HepG2 (cell line): ENCODE results near the gene PHACTR1. TPM values are rescaled to one million over a fixed set of nuclear protein-coding genes. Genes with fewer than 3 reads are reported as not detected.

ENCODE experiments used
- GABPB1 ChIP-seq: IDR thresholded peaks from 2 replicates; pipeline ENCODE4 v1.6.1; 2016; ENCODE audit warnings: mild to moderate bottlenecking, missing genetic modification reagents, moderate library complexity, missing compliant biosample characterization
- GATA4 ChIP-seq: sonication (generic); IDR thresholded peaks from 2 replicates; pipeline ENCODE4 v1.6.1; 2016; ENCODE audit warnings: antibody characterized with exemption, low read depth, borderline replicate concordance
- KLF11 ChIP-seq: IDR thresholded peaks from 2 replicates; pipeline ENCODE4 v1.6.1; 2016; ENCODE audit warnings: missing compliant biosample characterization
- MEF2D ChIP-seq: sonication (generic); formaldehyde crosslinking; IDR thresholded peaks from 2 replicates; pipeline ENCODE4 v1.5.1; 2020; ENCODE audit warnings: mild to moderate bottlenecking, missing genetic modification reagents
- MIER2 ChIP-seq: IDR thresholded peaks from 2 replicates; pipeline ENCODE4 v1.6.1; 2016; ENCODE audit warnings: missing biosample characterization, missing genetic modification reagents
- PHF5A ChIP-seq: IDR thresholded peaks from one replicate; pipeline ENCODE4 v1.6.1; 2018; ENCODE audit warnings: low read depth, missing genetic modification reagents; ENCODE audit not compliant: unreplicated experiment
- RAD51 ChIP-seq: fragments of 450-650 bp; IDR thresholded peaks from 2 replicates; pipeline ENCODE4 v1.6.1; 2016; ENCODE audit warnings: borderline replicate concordance
- RNF2 ChIP-seq: fragments of 450-650 bp; conservative IDR thresholded peaks from 2 replicates; pipeline ENCODE4 v1.6.1; 2016; ENCODE audit warnings: low read depth
- SMC3 ChIP-seq: IDR thresholded peaks from 2 replicates; pipeline ENCODE4 v1.6.1; 2011; ENCODE audit warnings: low read length, improper control_type of control experiment
- STAG1 ChIP-seq: sonication (generic); formaldehyde crosslinking; IDR thresholded peaks from 2 replicates; pipeline ENCODE4 v1.4.0; 2020; ENCODE audit warnings: missing genetic modification reagents
- XRCC5 ChIP-seq: fragments of 200-400 bp; formaldehyde crosslinking; optimal IDR thresholded peaks from 2 replicates; pipeline ENCODE3; 2017; ENCODE audit warnings: mild to moderate bottlenecking, low read length
- YEATS2 ChIP-seq: sonication (generic); formaldehyde crosslinking; IDR thresholded peaks from 2 replicates; pipeline ENCODE4 v1.4.0; 2020; ENCODE audit warnings: missing genetic modification reagents, borderline replicate concordance
- ZFP36 ChIP-seq: fragments of 150-350 bp; IDR thresholded peaks from 2 replicates; pipeline ENCODE4 v1.6.1; 2018; ENCODE audit warnings: borderline replicate concordance, low read length, low read depth; ENCODE audit not compliant: partially characterized antibody
- ZNF557 ChIP-seq: sonication (generic); formaldehyde crosslinking; IDR thresholded peaks from 2 replicates; pipeline ENCODE4 v1.4.0; 2020; ENCODE audit warnings: missing genetic modification reagents
- ZNF670 ChIP-seq: sonication (generic); formaldehyde crosslinking; IDR thresholded peaks from 2 replicates; pipeline ENCODE4 v1.8.0; 2022; ENCODE audit warnings: mild to moderate bottlenecking, missing genetic modification reagents, borderline replicate concordance
- polyA plus RNA-seq, 8 experiments: library from polyadenylated mRNA; depleted of rRNA in 3 of 8; stranded (reverse) in 7 of 8; unstranded in 1 of 8; fragments of >200 nt; fragmentation: Illumina TruSeq in 4 of 8; extraction: Trizol in 4 of 8; gene quantifications; 2 replicates each; pipeline versions ENCODE4 v1.2.1 to v1.2.3, GENCODE V29; 2011 to 2016; ENCODE audit warnings: low read depth in 4 of 8, missing spikeins in 1 of 8, mixed read lengths in 1 of 8; ENCODE audit not compliant: insufficient read depth in 1 of 8
- total RNA-seq, 5 experiments: library from RNA; depleted of rRNA; stranded (reverse); fragments of >200 nt; fragmentation: Illumina TruSeq; extraction: Trizol; gene quantifications; 2 replicates each; pipeline ENCODE4 v1.2.3, GENCODE V29; 2016; ENCODE audit warnings: low read depth in 1 of 5
- TF ChIP-seq, protein P1 (sequence below): sonication (generic); formaldehyde crosslinking; IDR thresholded peaks from 2 replicates; pipeline ENCODE4 v1.8.0; 2022; ENCODE audit warnings: missing genetic modification reagents, low read depth, mild to moderate bottlenecking, borderline replicate concordance
- TF ChIP-seq, protein P2 (sequence below): sonication (generic); formaldehyde crosslinking; IDR thresholded peaks from 2 replicates; pipeline ENCODE4 v1.4.0; 2020; ENCODE audit warnings: missing genetic modification reagents
- TF ChIP-seq, protein P3 (sequence below): sonication (generic); formaldehyde crosslinking; IDR thresholded peaks from 2 replicates; pipeline ENCODE4 v1.5.0; 2020; ENCODE audit warnings: mild to moderate bottlenecking, missing genetic modification reagents
- TF ChIP-seq, protein P4 (sequence below): sonication (generic); formaldehyde crosslinking; IDR thresholded peaks from 2 replicates; pipeline ENCODE4 v1.4.0; 2020; ENCODE audit warnings: mild to moderate bottlenecking, missing genetic modification reagents
- TF ChIP-seq, protein P5 (sequence below): sonication (generic); formaldehyde crosslinking; IDR thresholded peaks from 2 replicates; pipeline ENCODE4 v1.9.0; 2021; ENCODE audit warnings: missing genetic modification reagents, mild to moderate bottlenecking, borderline replicate concordance
- TF ChIP-seq, protein P6 (sequence below): sonication (generic); formaldehyde crosslinking; IDR thresholded peaks from 2 replicates; pipeline ENCODE4 v1.4.0; 2020; ENCODE audit warnings: missing genetic modification reagents

PHACTR1 gene
- total and polyA plus RNA-seq, 2 of the 13 experiments (the other 11 are each of a cell fraction or from before 2014, with no cell fraction given) = 0.09 TPM; not detected in 1

DNA sequence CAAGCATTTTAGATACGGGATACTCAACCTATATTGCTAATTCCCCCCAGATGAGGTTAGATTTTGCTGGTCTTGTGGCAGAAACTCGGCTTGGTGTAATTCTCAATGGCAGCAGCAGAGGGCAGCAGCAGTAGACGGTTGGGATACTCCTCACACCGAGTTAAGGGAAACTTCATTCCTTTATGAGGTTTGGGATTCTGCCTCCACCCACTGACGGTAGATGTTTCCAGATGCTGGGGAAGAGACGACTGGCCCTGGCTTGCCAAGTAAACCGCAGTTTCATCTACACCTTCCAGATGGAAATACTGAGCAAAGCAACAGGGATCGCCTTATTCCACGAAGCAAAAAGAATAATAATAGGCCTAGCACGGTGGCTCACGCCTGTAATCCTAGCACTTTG lies 620.0 kb downstream of the PHACTR1 start (continued):
- TF ChIP-seq SMC3 = peak; percentile 99
- no peak for TF ChIP-seq PHF5A (CRISPR knock-in tag)
- TF ChIP-seq ZNF670 (CRISPR knock-in tag) = no peak
- TF ChIP-seq, protein P1, sequence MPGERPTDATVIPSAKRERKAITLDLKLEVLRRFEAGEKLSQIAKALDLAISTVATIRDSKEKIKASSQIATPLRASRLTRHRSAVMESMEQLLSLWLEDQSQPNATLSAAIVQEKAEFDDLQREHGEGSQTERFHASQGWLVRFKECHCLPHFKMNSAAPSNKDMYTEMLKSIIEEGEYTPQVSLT (CRISPR knock-in tag) = no peak
- TF ChIP-seq XRCC5 = peak; percentile 41
- no peak for TF ChIP-seq KLF11 (CRISPR knock-in tag)
- TF ChIP-seq RAD51 = no peak
- TF ChIP-seq, protein P2, sequence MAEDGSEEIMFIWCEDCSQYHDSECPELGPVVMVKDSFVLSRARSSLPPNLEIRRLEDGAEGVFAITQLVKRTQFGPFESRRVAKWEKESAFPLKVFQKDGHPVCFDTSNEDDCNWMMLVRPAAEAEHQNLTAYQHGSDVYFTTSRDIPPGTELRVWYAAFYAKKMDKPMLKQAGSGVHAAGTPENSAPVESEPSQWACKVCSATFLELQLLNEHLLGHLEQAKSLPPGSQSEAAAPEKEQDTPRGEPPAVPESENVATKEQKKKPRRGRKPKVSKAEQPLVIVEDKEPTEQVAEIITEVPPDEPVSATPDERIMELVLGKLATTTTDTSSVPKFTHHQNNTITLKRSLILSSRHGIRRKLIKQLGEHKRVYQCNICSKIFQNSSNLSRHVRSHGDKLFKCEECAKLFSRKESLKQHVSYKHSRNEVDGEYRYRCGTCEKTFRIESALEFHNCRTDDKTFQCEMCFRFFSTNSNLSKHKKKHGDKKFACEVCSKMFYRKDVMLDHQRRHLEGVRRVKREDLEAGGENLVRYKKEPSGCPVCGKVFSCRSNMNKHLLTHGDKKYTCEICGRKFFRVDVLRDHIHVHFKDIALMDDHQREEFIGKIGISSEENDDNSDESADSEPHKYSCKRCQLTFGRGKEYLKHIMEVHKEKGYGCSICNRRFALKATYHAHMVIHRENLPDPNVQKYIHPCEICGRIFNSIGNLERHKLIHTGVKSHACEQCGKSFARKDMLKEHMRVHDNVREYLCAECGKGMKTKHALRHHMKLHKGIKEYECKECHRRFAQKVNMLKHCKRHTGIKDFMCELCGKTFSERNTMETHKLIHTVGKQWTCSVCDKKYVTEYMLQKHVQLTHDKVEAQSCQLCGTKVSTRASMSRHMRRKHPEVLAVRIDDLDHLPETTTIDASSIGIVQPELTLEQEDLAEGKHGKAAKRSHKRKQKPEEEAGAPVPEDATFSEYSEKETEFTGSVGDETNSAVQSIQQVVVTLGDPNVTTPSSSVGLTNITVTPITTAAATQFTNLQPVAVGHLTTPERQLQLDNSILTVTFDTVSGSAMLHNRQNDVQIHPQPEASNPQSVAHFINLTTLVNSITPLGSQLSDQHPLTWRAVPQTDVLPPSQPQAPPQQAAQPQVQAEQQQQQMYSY (CRISPR knock-in tag) = no peak
- TF ChIP-seq, protein P3, sequence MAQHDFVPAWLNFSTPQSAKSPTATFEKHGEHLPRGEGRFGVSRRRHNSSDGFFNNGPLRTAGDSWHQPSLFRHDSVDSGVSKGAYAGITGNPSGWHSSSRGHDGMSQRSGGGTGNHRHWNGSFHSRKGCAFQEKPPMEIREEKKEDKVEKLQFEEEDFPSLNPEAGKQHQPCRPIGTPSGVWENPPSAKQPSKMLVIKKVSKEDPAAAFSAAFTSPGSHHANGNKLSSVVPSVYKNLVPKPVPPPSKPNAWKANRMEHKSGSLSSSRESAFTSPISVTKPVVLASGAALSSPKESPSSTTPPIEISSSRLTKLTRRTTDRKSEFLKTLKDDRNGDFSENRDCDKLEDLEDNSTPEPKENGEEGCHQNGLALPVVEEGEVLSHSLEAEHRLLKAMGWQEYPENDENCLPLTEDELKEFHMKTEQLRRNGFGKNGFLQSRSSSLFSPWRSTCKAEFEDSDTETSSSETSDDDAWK (CRISPR knock-in tag) = no peak
- TF ChIP-seq RNF2 = no peak
- no peak for TF ChIP-seq ZNF557 (CRISPR knock-in tag)
- peak; percentile 98 for TF ChIP-seq STAG1 (CRISPR knock-in tag)
- TF ChIP-seq MEF2D (CRISPR knock-in tag) = no peak
- TF ChIP-seq ZFP36 = no peak
- TF ChIP-seq, protein P4, sequence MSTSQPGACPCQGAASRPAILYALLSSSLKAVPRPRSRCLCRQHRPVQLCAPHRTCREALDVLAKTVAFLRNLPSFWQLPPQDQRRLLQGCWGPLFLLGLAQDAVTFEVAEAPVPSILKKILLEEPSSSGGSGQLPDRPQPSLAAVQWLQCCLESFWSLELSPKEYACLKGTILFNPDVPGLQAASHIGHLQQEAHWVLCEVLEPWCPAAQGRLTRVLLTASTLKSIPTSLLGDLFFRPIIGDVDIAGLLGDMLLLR = no peak
- TF ChIP-seq, protein P5, sequence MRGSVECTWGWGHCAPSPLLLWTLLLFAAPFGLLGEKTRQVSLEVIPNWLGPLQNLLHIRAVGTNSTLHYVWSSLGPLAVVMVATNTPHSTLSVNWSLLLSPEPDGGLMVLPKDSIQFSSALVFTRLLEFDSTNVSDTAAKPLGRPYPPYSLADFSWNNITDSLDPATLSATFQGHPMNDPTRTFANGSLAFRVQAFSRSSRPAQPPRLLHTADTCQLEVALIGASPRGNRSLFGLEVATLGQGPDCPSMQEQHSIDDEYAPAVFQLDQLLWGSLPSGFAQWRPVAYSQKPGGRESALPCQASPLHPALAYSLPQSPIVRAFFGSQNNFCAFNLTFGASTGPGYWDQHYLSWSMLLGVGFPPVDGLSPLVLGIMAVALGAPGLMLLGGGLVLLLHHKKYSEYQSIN (CRISPR knock-in tag) = no peak
- no peak for TF ChIP-seq GATA4
- 0 out of 2 replicates have a peak, but pooled peaks have one; percentile 28 for TF ChIP-seq YEATS2 (CRISPR knock-in tag)
- TF ChIP-seq MIER2 (CRISPR knock-in tag) = no peak
- TF ChIP-seq, protein P6, sequence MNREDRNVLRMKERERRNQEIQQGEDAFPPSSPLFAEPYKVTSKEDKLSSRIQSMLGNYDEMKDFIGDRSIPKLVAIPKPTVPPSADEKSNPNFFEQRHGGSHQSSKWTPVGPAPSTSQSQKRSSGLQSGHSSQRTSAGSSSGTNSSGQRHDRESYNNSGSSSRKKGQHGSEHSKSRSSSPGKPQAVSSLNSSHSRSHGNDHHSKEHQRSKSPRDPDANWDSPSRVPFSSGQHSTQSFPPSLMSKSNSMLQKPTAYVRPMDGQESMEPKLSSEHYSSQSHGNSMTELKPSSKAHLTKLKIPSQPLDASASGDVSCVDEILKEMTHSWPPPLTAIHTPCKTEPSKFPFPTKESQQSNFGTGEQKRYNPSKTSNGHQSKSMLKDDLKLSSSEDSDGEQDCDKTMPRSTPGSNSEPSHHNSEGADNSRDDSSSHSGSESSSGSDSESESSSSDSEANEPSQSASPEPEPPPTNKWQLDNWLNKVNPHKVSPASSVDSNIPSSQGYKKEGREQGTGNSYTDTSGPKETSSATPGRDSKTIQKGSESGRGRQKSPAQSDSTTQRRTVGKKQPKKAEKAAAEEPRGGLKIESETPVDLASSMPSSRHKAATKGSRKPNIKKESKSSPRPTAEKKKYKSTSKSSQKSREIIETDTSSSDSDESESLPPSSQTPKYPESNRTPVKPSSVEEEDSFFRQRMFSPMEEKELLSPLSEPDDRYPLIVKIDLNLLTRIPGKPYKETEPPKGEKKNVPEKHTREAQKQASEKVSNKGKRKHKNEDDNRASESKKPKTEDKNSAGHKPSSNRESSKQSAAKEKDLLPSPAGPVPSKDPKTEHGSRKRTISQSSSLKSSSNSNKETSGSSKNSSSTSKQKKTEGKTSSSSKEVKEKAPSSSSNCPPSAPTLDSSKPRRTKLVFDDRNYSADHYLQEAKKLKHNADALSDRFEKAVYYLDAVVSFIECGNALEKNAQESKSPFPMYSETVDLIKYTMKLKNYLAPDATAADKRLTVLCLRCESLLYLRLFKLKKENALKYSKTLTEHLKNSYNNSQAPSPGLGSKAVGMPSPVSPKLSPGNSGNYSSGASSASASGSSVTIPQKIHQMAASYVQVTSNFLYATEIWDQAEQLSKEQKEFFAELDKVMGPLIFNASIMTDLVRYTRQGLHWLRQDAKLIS = no peak
- 0 out of 2 replicates have a peak, but pooled peaks have one; percentile 10 for TF ChIP-seq GABPB1 (CRISPR knock-in tag)
